HepG2 (cell line): ENCODE data around the gene CEP104. TPM values are rescaled to one million over a fixed set of nuclear protein-coding genes. Genes with fewer than 3 reads are reported as not detected.

Source experiments
- BCL6 ChIP-seq: IDR thresholded peaks from 2 replicates; pipeline ENCODE4 v1.6.1; 2016; ENCODE audit warnings: missing genetic modification reagents, missing compliant biosample characterization
- BORCS8-MEF2B ChIP-seq: sonication (generic); formaldehyde crosslinking; IDR thresholded peaks from 2 replicates; pipeline ENCODE4 v1.8.0; 2022; ENCODE audit warnings: mild to moderate bottlenecking, missing genetic modification reagents
- ERF ChIP-seq: IDR thresholded peaks from 2 replicates; pipeline ENCODE4 v1.6.1; 2018; ENCODE audit warnings: missing biosample characterization, missing genetic modification reagents
- FOXA1 ChIP-seq, 2 experiments: fragments of 450-650 bp in 1 of 2; sonication (generic) in 1 of 2; formaldehyde crosslinking in 1 of 2; IDR thresholded peaks; 2 replicates each; pipeline versions ENCODE4 v1.4.0 to v1.6.1; 2016 to 2020; ENCODE audit warnings: missing genetic modification reagents in 1 of 2
- HMG20B ChIP-seq: conservative IDR thresholded peaks from 2 replicates; pipeline ENCODE4 v1.6.1; 2016; ENCODE audit warnings: missing genetic modification reagents, missing compliant biosample characterization
- JUND ChIP-seq: sonication (generic); formaldehyde crosslinking; IDR thresholded peaks from 2 replicates; pipeline ENCODE4 v1.8.0; 2022; ENCODE audit warnings: mild to moderate bottlenecking, missing genetic modification reagents
- NFYB ChIP-seq: sonication (generic); formaldehyde crosslinking; IDR thresholded peaks from 2 replicates; pipeline ENCODE4 v1.4.0; 2020; ENCODE audit warnings: missing genetic modification reagents
- NRL ChIP-seq: sonication (generic); formaldehyde crosslinking; IDR thresholded peaks from 2 replicates; pipeline ENCODE4 v1.5.0; 2020; ENCODE audit warnings: missing genetic modification reagents, mild to moderate bottlenecking, moderate library complexity, borderline replicate concordance
- POLR2G ChIP-seq: fragments of 200-400 bp; formaldehyde crosslinking; IDR thresholded peaks from 2 replicates; pipeline ENCODE4 v1.6.1; 2018; ENCODE audit warnings: mild to moderate bottlenecking, low read depth, low read length, moderate library complexity
- RBM39 ChIP-seq: fragments of 200-400 bp; formaldehyde crosslinking; IDR thresholded peaks from one replicate; pipeline ENCODE4 v1.6.1; 2018; ENCODE audit warnings: antibody characterized with exemption, mild to moderate bottlenecking, low read depth, low read length; ENCODE audit not compliant: poor library complexity, severe bottlenecking
- SRSF4 ChIP-seq: fragments of 200-400 bp; formaldehyde crosslinking; IDR thresholded peaks from one replicate; pipeline ENCODE4 v1.6.1; 2018; ENCODE audit warnings: mild to moderate bottlenecking, low read depth, low read length, moderate library complexity; ENCODE audit not compliant: poor library complexity, severe bottlenecking
- THAP7 ChIP-seq: sonication (generic); formaldehyde crosslinking; IDR thresholded peaks from 2 replicates; pipeline ENCODE4 v1.8.1; 2023; ENCODE audit warnings: mild to moderate bottlenecking, missing genetic modification reagents
- YY1 ChIP-seq: IDR thresholded peaks from 2 replicates; pipeline ENCODE4 v1.6.1; 2011; ENCODE audit warnings: low read length, low read depth, moderate library complexity, mild to moderate bottlenecking; ENCODE audit not compliant: insufficient read depth, insufficient replicate concordance
- ZNF18 ChIP-seq: sonication (generic); formaldehyde crosslinking; IDR thresholded peaks from 2 replicates; pipeline ENCODE4 v1.8.0; 2022; ENCODE audit warnings: mild to moderate bottlenecking, missing genetic modification reagents; ENCODE audit not compliant: insufficient replicate concordance
- ZNF296 ChIP-seq: sonication (generic); formaldehyde crosslinking; conservative IDR thresholded peaks from 2 replicates; pipeline ENCODE4 v1.5.0; 2020; ENCODE audit warnings: mild to moderate bottlenecking, missing genetic modification reagents
- ZNF318 ChIP-seq: sonication (generic); formaldehyde crosslinking; IDR thresholded peaks from 2 replicates; pipeline ENCODE4 v1.4.0; 2020; ENCODE audit warnings: mild to moderate bottlenecking, missing genetic modification reagents
- ZNF333 ChIP-seq: sonication (generic); formaldehyde crosslinking; IDR thresholded peaks from 2 replicates; pipeline ENCODE4 v1.4.0; 2020; ENCODE audit warnings: mild to moderate bottlenecking, missing genetic modification reagents, borderline replicate concordance
- ZNF619 ChIP-seq: sonication (generic); formaldehyde crosslinking; IDR thresholded peaks from 2 replicates; pipeline ENCODE4 v1.4.0; 2020; ENCODE audit warnings: mild to moderate bottlenecking, missing genetic modification reagents
- ZNF644 ChIP-seq: IDR thresholded peaks from 2 replicates; pipeline ENCODE4 v1.6.1; 2016; ENCODE audit warnings: low read depth
- polyA plus RNA-seq, 8 experiments: library from polyadenylated mRNA; depleted of rRNA in 3 of 8; stranded (reverse) in 7 of 8; unstranded in 1 of 8; fragments of >200 nt; fragmentation: Illumina TruSeq in 4 of 8; extraction: Trizol in 4 of 8; gene quantifications; 2 replicates each; pipeline versions ENCODE4 v1.2.1 to v1.2.3, GENCODE V29; 2011 to 2016; ENCODE audit warnings: low read depth in 4 of 8, missing spikeins in 1 of 8, mixed read lengths in 1 of 8; ENCODE audit not compliant: insufficient read depth in 1 of 8
- total RNA-seq, 5 experiments: library from RNA; depleted of rRNA; stranded (reverse); fragments of >200 nt; fragmentation: Illumina TruSeq; extraction: Trizol; gene quantifications; 2 replicates each; pipeline ENCODE4 v1.2.3, GENCODE V29; 2016; ENCODE audit warnings: low read depth in 1 of 5

Gene CEP104
- total and polyA plus RNA-seq, 2 of the 13 experiments (the other 11 are each of a cell fraction or from before 2014, with no cell fraction given), result 20.4 to 30.1 TPM

- TF ChIP-seq ZNF318, result no peak
- no peak for TF ChIP-seq SRSF4
- TF ChIP-seq ZNF619, result no peak
- TF ChIP-seq ZNF296 (CRISPR knock-in tag), result no peak
- peak; percentile 21 for TF ChIP-seq YY1
- no peak for TF ChIP-seq THAP7 (CRISPR knock-in tag)
- TF ChIP-seq ZNF644 (CRISPR knock-in tag), result no peak
- TF ChIP-seq JUND, result no peak
- TF ChIP-seq POLR2G, result no peak; the same call in 1 of the 2 replicates
- no peak for TF ChIP-seq RBM39
- no peak for TF ChIP-seq ZNF333
- TF ChIP-seq ERF, result no peak
- no peak for TF ChIP-seq NFYB (CRISPR knock-in tag)
- peak; percentile 65 for TF ChIP-seq NRL (CRISPR knock-in tag)
- TF ChIP-seq HMG20B, result no peak
- TF ChIP-seq ZNF18, result no peak
- TF ChIP-seq BCL6 (CRISPR knock-in tag), result no peak
- TF ChIP-seq FOXA1 (IDR thresholded peaks at IDR 0.05), result no peak
- TF ChIP-seq FOXA1 (CRISPR knock-in tag; IDR thresholded peaks at IDR 0.05), result peak; percentile 3; the same call in 1 of the 2 replicates
- TF ChIP-seq BORCS8-MEF2B, result peak; percentile 79
Observed at GRCh38 chr1:3772715-3773571, 84.1 kb downstream of the CEP104 start, which contains the start of gene SMIM1 (continued).
